Epidermal melanocyte (primary cell): Measurements from ENCODE around the gene PTPRN2.
"Not testable (repeated sequence)": the region's sequence is repeated elsewhere in the genome, so short reads cannot be mapped to it uniquely, and the experiment has no call there.

Experiments used
- DNase-seq: peaks from one replicate; pipeline ENCODE4 v3.0.0; 2011; ENCODE audit warnings: low spot score; ENCODE audit not compliant: insufficient read length

PTPRN2 gene

DNA sequence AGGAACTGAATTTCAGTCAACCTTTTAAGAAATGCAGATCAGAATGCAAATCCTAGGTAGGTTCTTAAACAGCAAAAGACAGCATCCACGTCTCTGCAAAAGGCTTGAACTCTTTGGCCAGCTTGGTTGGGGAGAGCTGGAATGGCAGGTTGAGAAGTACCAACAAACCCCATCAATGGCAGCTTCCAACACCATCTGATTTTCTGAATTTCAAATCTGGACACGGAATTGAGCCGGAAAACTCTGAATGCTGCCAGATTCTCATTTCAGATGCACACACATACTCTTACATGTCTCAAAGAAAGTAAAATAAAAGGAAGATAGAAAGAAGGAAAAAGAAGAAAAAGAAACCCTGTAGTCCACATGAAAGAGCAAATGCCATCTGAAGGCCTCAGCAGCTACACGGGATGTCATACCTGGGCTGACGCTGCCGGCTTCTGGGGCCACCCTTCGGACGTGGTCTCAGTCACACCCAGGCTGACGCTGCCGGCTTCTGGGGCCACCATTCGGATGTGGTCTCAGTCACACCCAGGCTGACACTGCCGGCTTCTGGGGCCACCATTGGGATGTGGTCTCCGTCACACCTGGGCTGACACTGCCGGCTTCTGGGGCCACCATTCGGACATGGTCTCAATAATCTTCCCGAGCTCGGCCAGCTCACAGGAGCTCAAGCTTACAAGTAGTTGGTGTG is 165.3 kb downstream of the PTPRN2 start:
- no peak for DNase-seq

DNA sequence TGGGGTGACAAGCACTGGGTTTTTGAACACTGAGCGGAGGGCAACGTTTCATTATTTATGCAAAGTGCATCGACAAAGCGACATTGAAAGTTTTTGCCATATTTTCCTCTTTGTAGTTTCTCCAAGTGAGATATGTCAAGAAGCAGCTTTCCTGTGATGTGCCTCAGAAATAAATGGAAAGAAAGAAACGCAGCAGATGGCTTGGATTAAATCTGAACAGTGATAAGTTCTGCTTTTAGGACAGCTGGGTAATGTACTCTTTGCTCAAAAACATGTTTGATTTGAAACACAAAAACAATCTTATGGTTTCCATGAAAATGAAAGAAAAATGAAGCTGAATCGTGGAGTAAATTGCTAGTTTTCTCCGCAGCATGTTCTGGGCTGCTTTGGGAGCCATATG is 166.3 kb downstream of the PTPRN2 start:
- DNase-seq: no peak

DNA sequence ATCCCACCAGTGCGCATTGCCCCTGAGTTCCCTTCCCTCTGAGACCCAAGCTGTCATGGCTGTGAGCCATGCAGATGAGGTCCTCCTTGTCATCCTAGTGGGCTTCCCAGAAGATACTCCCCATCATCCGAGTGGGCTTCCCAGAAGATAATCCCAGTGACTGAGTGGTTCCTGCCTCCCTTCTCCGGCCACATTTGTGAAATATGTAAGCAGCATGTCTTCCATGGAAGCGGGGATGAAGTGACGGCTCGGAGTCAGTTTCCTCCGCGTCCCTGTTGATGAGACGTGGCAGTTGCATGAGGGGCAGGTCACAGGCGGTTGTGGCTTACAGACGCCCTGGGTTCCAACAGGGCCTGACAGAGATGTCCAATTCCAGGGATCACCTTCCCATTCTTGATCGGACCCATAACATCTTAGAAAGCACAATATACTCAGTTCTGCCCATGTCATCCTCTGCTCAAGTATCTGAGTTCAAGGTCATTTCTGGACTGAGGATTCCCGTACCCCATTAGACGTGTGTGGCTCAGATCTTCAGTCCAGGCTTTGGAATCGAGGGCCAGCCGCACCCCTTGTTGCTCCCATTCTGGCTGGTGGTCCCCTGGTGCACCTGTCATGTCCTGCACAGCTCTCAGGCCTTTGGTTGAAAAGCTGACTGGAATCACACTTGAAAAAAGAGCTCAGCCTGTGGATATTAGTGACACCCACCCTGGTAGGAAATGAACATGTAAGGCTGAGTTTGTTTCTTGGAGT is 166.9 kb downstream of the PTPRN2 start:
- DNase-seq: no peak

DNA sequence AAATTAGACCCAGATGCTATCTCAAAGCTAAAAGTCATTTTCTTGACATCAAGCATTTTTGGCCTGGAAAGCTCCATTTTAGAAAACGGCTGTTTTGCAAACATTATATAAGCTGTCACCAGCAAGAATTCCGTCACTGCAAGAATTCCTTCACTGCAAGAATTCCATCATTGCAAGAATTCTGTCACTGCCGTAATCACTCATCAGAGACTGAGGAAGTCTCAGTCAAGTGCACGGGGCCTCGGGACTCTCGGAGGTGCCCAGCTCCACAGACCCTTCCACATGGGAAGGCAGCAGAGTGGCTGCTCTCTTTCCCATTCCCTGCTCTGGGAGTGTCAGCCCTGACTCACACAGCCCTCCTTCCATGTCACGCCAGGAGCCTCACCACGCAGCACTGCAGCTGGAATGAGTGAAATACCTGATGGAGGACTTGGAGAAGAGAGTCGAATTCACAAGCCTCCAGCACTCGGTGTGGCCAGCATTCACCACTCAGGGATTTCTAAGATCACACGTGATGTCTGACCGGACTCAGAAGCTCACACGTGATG is 168.3 kb downstream of the PTPRN2 start:
- no peak for DNase-seq

DNA sequence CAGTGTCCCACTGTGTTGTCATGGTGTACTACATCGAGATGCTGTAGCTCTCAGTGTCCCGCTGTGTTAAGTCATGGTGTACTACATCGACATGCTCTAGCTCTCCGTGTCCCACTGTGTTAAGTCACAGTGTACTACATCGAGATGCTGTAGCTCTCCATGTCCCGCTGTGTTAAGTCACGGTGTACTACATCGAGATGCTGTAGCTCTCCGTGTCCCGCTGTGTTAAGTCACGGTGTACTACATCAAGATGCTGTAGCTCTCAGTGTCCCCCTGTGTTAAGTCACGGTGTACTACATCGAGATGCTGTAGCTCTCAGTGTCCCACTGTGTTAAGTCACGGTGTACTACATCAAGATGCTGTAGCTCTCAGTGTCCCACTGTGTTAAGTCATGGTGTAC is 169.2 kb downstream of the PTPRN2 start:
- not testable (repeated sequence) for DNase-seq

DNA sequence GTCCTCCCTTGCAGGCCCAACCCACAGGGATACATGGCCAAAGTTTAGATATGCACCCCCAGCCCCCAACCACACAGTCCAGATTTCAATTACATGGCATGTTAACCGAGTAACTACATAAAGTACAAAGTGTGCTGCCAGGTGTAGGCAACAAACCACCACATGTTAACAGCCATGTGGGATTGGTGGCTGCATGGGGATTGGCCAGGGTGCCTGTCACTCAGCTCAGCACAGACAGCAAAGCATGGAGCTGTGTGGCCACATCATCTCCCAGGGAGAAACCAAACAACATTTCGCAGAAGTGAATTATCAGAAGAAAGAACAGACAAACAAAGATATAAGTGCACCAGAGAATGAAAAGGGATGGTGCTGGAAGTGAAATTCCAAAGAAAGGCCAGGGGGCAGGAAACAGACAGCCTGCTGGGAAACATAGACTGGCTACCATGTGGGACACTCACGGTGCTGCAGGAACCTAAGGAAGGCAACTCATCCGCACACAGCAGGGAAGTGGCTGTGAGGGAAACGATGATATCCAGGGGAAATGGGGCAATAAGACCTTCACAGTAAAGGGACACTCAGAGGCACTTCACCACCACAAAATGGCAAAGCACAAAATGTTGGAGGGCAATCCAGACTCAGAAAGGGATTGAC is 171.2 kb downstream of the PTPRN2 start:
- no peak for DNase-seq

DNA sequence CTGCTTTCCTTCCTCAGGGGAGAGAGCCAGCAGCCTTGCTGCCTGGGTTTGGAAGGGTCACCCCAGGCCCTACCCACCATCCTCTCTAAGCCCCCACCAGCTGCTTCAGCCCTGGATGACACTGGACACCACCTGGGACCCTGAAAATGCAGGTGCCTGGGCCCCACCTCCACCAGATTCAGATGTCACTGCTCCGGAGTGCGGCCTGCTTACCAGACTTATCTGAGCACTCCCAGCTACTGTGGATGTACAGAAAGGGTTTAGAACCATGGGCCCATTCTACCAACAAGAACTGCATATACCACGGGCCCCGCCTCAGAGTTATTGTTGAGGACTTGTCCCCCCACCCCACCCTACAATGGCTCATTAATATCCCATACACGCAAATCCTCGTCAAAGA is 172.3 kb downstream of the PTPRN2 start:
- no peak for DNase-seq

DNA sequence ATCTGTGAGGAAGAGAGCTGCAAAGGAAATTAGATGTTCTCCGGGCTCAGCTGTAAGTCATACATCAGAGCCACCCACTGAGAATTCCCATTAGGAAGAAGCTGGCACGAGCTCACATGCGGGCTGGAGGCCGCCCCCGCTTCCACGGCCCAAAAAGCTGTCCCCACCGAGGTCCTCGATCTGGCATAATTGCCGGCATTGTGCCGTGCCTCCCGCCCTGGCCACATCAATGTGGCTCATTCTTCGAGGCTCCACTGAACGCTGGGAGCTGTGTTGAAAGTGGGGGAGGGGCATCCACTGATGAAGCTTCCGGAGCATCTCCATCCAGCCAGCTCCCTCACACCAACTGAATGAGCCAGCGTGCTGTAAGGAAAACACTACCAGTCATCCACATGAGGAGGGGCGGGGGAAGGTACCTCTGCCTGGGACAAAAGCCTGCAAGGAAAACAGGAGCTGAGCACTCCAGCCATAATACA is 173.1 kb downstream of the PTPRN2 start:
- DNase-seq: no peak

DNA sequence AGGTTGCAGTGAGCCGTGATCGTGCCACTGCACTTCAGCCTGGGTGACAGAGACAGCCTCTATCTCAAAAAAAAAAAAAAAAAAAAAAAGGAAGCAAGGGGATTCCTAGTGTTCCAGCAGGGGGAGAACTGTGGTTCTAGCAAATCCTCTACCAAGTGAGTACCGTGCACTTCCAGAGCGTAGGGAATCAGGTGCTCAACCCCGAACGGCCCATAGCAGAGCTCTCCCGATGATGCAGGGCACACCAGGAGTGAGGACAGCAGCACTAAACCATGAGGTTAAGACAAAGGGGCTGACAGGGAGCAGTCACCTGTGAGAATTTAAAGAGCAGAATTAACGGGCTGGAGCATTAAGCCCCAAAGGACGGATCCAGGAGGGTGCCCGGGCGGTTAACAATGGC is 173.6 kb downstream of the PTPRN2 start:
- DNase-seq: no peak

DNA sequence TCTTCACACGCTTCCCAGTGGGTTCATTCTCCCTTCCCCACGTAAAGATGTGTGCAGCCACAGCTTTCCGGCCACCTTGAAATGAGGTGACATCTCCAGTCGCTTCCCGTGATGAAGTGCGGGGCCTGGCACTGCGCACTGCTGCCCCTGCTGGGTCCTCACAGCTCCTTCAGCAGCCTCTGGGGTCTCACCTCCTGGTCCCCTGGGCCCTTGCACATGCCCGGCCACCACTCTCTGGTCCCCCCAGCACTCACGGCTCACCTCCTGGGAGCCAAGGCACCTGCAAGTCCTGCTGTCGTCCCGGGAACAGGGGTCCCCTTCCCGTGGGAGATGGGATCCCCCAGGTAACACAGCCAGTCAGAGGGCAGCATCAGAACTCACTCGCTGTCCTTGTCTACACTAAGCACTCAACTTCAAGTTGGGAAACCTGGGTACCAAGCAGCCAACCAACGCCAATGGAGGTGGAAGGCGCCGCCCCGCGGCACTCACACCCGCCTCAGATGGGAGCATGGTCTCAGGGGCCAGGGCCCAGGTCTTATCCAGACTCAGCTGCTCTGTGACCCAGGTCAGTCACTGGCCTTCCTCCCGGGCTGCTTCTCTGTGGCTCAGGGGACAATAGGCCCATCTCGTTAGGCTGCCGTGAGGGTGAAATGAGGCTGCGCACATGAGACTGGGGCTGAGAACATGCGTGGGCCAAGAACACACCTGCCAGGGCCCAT is 176.2 kb downstream of the PTPRN2 start:
- no peak for DNase-seq

DNA sequence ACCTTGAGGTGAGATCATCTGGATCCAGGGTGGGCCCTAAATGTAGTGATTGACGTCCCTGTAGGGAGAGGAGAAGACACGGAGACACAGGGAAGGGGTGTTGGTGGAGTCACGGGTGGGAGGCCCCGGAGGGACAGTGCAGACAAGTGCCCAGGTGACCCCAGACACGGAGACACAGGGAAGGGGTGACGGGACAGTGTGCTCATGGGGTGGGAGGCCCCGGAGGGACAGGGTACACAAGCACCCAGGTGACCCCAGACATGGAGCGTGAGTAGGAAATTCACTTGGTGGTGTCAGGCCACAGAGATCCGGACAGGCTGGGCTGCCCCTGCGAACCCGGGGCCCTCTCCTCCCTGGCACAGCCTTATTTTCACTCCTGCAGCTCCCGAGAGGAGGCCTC is 176.9 kb downstream of the PTPRN2 start:
- no peak for DNase-seq

DNA sequence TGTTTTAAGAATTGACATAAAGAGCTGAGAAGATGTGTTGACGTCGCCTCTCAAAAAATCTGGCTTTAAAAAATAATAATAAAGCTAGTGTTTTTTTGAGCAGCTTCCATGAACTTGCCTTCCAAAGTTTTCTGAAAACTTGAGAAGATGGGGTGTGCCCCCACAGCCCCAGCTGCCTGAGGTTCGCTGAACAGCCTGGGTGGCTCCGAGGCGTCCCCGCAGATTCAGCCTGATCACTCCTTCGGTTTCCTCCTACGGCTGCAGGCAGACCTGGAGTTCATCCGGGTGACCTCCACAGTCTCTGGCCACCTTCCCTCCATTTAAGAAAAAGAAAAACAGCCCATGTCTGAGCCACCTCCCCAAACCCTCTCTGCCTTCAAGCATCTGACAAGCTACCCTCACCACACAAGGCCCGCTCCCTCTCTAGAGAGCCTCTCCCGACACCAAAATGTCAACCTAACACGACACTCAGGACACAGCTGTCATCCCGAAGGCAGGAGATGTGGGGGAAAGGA is 177.8 kb downstream of the PTPRN2 start:
- DNase-seq: no peak

DNA sequence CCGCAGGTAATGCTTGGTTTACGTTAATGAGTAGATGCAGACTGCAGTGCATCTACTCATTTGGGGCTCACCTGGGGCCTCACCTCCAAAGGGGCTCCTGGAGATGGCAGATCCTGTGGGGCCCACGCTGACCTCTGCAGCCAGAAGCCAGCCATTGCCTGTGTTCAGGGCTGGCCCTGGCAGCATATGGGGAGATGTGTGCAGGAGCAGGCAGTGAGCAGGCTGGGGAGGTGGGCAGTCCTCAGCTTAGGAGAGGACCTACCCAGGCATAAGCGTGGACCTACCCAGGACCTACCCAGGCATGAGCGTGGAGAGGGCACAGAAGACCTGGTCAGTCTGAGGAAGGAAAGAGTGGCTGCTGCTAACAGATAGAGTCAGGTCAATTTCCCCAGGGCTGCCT is 178.5 kb downstream of the PTPRN2 start:
- DNase-seq: no peak

DNA sequence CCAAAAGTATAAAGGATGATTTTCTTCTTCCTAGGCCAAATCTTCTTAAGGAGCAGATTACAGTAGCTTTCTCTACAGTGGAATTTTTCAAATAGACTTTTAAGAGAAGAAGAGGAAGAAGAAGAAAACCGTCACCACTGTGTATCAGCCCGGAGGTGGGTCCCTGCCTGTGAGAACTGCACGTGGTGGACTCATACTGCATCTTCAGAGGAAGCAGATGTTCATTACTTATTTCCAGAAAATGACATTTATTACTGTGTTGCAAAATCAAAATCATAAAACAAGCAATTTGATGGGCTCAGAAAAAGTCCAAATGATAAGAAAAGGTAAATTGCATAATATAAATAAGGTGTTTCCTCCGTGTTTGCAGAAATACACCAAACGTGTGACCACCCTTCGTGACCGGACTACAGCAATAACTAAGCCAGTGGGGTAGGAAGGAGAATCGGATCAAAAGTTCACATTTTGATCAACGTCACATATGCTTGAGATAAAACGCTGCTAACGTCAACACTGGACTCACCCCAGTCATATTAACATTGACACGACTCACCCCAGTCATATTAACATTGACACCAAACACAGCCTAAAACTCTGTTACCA is 179.2 kb downstream of the PTPRN2 start:
- no peak for DNase-seq

DNA sequence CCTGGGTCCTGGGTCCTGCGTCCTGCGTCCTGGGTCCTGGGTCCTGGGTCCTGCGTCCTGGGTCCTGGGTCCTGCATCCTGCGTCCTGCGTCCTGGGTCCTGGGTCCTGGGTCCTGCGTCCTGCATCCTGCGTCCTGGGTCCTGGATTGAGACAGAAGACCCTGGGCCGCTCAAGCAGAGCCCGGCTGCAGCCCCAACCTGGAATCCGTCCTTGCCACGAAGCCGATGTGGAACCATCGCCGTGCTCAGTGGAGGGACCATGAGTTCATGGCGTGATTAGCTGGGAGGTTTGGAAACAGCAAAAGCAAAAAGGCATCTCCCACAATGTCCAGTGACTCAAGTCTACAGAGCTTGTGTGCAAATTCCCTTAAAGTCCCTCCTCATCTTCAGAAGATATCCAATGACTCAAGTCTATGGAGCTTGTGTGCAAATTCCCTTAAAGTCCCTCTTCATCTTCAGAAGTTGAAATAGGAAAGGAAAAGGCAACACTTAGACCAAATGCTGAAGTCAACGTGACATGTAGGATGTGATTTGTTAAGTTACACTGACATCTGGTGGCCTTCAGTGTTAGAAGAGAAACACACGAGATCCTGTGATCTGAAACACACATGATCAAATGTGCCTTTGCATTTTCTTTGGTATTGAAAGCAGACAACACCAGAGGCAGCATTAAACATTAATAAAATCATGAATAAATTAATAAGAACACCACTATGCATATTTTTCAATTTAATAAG is 179.9 kb downstream of the PTPRN2 start:
- DNase-seq: no peak

DNA sequence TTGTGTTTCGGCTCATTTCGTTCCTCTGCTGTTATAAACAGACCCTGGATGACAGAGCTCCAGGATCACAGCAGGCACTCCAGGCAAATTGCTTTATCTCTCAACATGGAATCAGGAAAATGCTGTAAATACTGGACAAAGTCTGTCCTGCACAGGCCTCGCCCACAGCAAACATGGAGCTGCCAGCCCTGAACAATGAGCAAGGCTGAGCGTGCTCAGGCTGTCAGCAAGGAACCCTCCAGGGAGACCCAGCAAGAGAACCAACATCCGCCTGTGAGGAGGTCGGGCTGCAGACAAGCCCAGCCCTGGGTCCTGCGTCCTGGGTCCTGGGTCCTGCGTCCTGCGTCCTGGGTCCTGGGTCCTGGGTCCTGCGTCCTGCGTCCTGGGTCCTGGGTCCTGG is 180.8 kb downstream of the PTPRN2 start:
- no peak for DNase-seq

DNA sequence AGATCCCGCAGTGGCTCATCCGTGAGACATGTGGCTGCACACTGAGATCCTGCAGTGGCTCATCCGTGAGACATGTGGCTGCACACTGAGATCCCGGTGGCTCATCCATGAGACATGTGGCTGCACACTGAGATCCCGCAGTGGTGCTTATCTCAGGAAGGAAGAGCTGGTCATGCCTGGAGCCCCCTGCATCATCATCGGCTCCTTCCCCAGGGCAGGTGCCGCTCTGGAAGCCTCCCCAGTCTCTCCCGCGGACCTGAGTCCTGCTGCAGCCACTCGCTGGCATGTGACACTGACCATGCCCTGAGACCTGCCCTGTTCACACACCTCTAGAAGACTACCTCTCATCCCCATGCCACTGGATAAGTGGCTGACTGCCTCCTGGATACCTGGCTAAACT is 181.3 kb downstream of the PTPRN2 start:
- no peak for DNase-seq

DNA sequence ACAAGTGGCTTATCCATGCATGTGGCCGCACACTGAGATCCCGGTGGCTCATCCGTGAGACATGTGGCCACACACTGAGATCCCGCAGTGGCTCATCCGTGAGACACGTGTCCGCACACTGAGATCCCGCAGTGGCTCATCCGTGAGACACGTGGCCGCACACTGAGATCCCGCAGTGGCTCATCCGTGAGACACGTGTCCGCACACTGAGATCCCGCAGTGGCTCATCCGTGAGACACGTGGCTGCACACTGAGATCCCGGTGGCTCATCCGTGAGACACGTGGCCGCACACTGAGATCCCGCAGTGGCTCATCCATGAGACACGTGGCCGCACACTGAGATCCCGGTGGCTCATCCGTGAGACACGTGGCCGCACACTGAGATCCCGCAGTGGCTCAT is 181.9 kb downstream of the PTPRN2 start:
- not testable (repeated sequence) for DNase-seq

DNA sequence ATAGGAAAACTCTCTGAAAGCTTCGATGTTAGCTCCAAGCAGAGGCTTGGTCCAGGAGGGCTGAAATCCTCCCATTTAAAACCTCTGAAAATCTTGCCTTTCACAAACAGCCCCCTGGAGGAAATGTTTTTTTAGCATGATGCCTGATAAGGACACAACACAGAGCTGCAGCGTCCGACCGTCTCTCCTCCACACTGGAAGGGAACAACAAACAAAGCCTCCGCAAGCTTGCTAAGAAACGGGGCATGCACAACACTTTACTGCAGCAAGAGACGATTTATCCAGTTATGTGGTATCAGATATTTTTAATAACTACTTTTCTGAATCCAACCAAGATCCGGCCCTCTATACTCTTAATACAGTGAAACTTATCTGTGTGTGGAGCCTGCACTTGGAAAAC is 182.3 kb downstream of the PTPRN2 start:
- DNase-seq: no peak

DNA sequence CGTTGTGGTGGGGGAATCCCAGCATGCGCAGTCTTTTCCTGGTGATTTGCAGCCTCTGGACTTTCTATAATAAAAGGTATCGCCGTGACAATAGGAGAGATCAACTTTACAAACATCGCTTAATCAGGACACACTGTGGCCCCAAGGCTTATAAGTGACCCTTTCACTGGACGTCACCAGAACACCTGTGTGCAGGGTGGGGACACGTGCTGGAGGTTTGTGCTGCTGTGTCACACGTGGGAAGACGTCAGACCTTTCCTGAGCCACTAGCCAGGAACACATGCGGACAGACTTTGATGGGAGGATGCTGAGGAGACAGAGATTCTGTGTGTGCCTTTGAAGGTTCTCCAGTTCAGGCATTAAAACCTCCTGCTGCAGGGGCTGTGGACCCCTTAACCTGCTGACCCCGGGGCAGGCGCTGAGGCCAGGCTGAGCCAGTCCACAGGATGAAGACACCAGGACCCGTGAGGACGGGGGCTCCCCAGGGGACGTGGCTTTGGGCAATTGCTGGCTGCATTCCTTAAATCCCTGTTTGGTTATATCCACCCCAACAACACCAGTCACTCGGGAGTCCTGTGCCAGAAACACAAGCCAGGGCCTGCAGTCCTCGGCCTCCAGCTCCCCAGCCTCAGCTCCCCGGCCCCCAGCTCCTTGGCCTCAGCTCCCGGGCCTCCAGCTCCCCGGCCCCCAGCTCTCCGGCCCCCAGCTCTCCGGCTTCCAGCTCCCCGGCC is 183.4 kb downstream of the PTPRN2 start:
- DNase-seq: no peak
